Hematopoietic multipotent progenitor cell (in vitro differentiated cells): ENCODE results near the gene SPATS2. TPM values are rescaled to one million over a fixed set of nuclear protein-coding genes. Genes with fewer than 3 reads are reported as not detected.

Experiments
- DNase-seq, 3 donors: peaks; one replicate each; pipeline ENCODE4 v3.0.0-alpha.2; 2011 to 2015; ENCODE audit warnings: low read depth in 2 of 3, low spot score in 2 of 3
- total RNA-seq: library from RNA; depleted of rRNA; stranded (reverse); fragments of >200 nt; gene quantifications from one replicate; pipeline ENCODE4 v1.2.3, GENCODE V29; 2012

SPATS2 gene
- total RNA-seq, 1 donor: 11.0 TPM

DNA sequence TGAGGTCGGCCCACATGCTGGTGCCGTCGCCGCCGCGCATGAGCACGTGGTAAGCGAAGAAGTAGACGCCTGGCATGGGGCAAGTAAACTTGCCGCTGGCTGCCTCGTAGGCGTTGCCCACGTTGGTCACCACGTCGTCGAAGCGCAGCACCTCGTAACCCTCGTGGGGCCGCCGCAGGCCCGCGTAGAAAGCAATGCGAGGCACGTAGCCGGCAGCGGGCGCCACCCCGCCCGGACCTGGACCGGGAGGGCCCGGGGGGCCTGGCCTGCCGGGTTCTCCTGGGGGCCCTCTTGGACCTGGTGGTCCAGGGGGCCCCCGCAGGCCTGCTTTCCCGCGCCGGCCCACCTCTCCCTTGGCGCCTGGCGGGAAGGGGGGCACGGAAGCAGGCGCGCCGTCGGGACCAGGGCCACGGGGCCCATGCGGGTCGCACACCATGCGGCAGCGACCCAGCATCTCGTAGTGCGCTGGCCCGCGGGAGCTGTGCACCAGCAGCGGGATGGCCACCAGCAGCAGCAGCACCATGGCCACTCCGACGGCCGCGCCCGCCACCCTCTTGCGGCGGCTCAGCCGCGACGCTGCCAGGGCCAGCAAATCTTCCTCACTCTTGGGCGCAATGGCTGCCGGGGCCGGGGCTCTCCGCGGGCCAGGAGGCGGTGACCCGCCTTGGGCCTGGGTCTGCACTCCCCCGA, 31.2 kb upstream of the SPATS2 start:
- DNase-seq: no peak

DNA sequence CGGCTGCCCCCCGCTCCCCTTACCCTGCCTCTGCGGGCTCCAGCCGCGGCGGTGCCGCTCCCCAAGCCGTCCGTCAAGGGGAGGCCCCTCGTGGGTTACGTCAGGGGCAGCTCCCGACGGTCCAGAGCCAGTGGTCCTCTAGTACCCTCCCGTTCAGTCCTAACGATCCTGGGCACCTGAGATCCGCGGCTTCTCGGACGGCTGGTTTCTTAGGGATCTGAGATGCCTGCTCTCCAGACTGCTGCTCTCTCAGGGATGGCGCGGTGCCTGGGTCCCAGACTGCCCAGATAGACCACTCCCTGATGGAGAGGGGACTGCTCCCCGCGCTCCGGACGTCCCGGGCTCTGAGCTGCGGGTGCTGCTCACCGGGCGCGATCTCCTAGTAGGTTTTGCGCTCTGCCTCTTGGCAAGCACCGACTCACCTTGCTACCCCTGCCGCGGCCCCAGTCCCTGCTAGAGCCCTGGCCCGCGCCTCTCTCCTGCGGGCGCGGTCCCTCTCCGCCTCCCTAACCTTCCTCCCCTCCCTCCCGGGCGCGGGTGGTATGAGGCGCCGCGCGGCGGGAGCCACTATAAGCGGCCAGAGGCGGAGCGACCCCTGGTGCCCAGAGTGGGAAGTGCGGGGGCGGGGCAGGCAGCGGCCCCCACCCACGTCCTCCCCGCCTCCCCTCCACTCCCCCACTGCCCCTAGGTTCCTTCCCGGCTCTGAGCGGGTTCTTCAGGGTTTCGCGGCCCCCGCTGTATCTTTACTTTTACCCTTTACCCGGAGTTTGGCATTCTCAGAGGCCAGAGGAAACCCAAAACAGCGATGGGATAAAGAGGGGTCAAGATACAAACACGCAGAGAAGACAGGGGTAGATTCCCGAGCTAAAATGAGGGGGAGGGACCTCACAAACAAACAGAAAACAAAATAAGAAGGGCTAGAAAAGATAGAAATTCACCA, 30.3 kb upstream of the SPATS2 start, which contains the start of gene C1QL4:
C1QL4 (minus strand) TSS at position 544 of the 940 bp plus-strand sequence. CDS start 711 bp downstream, outside the sequence.
- peak; percentile 73 to 87 (median 82) for DNase-seq

DNA sequence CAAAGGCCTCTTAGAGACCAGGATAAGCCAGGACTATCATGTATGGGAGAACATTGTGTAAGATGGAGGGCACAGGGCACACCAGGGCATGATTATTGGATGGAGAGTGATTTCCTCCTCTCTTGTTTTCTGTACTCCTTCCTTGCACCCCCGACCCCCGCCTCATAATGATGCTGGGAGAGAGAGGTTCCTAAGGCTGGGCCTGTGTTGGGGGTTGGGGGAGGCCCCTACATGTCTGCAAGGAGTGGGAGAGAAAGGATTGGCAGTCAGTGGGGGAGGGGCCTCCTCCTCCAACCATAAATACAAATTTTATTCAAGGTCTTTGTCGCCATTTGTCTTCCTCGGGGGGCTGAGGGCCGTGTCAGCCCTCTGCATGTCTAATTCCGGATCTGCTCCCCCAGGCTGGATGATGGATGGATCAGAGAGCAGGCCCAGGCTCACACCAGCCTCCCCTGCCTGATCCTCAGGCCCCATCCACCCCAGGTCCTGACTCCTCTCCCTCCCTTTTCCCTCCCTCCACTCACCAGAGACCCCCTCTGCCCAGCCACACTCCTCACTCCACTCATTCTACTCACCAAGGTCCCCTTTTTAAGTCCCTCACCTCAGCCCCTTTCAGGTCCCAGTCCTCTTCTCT, 28.3 kb upstream of the SPATS2 start:
- DNase-seq: no peak

DNA sequence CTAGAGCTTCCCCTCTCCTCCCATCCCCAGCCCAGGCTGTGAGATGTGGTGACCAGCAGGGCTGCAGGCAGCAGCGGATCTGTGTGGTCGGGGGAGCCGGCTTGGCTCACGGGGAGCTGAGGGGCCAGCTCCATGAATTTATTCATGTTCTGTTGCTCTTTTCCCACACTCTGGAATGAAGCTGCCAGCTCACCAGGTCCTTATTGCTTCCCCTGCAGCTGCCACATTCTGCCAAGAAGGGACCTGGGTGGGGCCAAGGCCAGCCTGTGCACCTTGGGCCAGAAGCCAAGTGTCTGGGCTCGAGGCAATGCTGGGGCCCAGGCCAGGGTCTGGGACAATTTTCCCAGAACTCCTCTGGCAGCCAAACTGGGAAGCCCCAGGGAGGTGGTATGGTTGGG, 27.8 kb upstream of the SPATS2 start:
- DNase-seq: no peak

DNA sequence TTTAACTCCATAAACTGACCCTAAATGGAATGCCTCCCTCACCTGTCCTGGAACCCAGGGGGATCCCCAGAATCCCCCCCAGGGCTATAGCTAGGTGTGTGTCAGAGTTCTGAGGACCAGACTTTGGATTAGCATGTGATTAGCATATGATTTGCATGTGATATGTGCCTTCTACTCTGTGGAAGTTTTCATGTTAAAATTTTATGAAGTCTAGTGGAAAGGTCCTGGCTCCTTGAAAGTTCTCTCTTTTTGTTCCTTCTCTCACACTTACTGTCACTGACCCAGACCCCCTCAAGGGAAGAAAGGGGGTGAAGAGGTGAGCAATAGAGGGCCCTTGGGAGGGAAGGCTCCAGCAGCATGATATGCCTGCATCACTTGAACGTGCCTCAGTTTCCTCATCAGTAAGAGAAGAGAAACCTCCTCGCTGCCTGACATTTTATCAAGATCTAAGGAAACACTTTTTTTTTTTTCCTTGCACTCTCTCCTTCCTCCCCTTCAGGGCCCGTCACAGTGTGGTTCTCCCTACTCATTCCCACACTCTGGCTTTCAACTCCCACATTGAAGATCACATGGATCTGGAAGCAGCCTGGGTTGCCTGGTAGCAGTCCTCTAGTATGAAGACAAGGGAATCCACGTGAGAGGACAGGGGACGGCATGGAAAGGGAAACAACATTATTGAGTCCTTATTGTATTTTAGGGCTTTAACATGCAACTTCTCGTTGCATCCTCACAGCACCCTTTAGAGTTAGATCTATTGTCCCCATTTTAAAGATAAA, 27.0 kb upstream of the SPATS2 start:
- no peak for DNase-seq

DNA sequence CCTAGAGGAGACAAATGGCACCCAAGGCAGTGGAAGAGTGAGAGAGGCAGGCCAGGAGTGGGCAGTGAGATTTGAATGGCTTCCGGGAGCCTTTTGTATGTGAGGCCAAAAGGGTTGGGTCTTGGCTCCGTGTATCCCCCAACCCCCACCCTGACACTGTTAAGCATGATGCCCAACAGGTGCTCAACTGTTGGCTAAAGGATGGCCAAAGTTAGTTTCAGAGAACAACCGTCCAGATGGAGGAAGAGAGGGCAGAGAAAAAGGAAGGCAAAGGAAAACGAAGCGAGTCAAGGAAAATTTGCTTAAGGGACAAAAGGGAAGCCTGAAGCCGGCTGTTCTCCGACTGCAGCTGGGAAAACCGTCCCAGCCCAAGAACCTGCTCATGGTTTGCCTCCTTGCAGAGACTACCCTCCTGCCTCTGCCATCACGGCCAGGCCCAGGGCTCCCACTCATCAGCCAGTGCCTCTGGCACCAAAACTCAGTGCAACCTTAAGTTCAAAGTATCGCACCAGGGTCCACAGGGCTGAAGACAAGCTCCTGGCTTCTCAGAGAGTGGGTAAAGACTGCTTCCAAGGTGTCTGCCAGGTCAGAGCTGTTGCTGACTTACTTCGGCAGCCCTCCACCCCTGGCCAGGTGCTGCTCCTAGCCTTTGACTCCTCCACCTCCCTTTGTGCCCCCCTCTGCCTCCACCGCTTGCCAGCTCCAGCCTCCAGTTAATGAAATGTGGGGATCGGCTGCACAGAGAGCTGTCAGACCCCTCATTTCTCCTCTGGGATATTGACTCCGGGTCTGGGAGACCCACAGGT, 26.1 kb upstream of the SPATS2 start:
- no peak for DNase-seq

DNA sequence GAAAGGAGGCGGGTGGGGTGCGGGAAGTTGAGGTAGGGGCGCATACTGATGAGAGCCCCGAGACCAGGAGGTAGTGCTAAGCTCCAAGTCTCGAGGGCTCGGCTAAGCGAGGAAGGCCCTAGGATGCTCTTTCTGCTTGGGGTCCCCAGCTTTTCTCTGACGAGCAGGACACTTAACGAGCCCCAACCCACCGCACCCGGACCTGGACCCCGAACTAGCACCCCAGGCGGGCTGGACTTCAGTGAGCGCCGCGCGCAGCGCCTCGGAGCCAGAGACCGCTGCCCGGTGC, 25.5 kb upstream of the SPATS2 start:
- DNase-seq: no peak

DNA sequence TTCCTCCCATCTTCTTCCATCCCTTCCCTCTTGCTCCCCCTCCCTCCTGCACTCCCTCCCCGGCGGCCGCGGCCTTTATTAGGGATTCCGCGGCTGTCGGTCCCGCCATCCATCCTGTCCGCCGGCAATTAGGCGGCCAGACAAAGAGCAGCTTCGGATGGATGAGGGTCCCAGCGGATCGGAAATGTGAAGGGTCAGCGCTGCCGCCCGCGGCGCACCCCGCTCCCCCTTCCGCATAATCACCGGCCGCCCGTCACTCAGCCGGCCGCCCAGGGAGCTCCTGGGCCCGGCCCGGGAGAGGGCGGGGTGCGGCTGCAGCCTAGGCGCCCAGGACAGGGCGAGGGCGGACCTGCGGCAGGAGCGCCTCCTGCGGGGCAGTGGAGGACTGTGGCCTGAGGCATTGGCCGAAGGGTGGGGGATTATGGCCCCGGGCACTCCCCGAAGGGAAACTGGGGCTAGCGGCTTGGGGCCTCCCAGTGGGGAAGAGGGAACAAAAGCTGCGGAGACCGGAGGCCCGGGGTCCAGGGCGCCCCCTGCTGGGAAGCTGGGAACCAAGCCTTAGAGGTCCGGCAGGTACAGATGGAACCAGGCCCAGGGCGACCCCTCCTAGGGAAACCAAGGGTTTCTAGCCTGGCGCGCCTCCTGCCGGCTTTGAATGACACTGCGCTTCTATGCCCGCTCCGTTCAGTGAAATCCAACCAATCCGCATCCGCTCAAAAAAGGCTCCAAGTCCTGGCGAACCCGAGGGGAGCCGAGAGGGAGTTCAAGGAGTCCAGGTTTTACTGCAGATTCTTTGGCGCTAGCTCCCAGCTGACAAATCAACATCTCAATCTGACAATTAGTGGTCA, 25.0 kb upstream of the SPATS2 start:
- peak in 2 of 3 donors; percentile 84 to 88 for DNase-seq

DNA sequence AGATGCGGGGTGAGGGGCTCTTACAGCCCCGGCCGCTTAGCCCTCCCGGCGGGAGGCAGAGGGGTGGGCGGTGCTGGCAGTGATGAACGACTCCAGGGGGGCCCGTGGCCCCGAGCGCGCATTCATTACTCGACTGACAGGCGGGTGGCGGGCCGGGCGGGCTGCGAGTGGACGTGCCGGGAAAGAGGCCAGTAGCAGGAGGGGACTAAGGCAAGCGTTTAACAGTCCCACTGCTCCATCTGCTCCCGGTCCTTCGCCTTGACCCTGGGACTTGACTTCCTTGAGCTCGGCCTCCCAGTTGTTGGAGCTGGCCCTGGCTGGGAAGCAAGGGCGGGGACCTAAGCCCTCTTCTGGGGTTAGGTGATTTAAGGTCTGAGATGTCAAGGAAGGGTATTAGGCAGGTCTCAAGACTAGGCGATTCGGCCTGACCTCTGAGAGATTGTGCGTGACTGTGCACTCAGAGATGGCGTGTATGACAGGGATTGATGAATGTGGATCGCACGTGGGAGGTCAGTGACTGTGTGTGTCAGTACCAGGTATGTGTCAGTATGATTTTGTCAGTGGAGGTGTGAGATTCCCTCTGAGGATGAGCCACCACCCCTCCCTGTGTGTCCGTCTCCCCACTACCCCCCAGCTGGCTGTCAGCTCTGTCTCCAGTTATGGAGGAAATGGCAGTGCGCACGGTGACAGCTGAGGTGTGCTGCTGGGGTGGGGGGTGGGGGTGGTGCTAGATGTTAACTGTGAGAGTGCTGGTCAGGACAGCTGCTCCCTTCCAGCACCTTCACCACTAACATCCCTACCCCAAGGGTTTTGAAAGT, 24.1 kb upstream of the SPATS2 start:
- no peak for DNase-seq

DNA sequence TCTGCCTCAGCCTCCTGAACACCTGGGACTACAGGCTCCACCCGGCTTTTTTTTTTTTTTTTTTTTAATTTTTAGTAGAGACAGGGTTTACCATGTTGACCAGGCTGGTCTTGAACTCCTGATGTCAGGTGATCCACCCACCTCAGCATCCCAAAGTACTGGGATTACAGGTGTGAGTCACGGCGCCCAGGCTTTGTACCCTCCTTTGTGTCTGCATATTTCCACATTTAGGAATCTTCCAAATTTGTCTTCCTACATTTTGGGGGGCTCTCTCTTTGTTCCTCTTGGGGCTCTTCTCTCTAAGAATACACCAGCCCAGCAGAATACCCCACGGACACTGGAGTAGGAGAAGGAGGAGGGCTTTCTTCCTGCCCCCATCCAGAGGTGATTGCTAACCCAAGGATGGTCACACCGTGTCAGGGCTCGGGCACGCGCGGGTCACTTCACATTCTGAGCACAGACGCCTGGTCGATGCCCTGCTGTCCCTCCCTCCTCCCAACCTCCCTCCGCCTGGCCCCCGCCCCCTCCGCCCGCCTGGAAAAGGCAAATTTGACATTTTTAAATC, 22.7 kb upstream of the SPATS2 start:
- DNase-seq: no peak

DNA sequence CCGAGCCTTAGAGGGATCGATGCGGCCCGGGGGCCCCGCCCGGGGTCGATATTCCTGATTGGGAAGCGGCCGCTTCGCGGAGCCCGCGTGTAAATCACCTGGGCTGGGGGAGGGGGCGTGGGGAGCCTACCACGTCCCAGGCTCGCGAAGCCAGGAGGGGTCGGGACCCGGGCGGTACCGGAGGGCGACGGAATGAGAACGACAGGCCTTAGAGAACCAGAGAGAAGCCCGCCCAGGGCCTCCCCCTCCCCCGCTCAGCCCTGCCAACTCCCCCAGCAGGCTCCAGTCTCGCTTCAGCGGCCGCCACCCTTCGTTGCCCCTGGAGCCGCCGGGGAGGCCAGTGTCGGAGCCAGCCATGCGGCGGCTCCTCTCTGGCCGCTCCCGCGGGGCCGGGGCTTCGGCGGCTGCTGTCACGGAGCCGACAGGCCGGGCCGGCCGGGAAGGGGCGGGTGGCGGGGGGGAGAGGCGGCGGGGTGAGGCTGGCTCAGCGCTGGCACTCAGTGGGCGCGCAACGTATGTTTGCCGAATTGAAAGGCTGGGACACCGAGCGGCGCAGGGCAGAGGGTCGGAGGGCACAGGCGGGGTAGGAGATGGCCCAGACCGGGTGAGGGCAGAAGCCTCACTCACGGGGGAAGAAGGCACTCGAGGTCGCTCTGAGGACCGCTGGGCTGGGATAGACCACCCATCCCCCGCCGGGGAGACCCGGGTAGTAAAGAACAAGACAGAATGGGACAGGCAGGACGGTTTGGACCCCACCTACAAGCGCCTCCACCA, 22.0 kb upstream of the SPATS2 start:
- DNase-seq: no peak

DNA sequence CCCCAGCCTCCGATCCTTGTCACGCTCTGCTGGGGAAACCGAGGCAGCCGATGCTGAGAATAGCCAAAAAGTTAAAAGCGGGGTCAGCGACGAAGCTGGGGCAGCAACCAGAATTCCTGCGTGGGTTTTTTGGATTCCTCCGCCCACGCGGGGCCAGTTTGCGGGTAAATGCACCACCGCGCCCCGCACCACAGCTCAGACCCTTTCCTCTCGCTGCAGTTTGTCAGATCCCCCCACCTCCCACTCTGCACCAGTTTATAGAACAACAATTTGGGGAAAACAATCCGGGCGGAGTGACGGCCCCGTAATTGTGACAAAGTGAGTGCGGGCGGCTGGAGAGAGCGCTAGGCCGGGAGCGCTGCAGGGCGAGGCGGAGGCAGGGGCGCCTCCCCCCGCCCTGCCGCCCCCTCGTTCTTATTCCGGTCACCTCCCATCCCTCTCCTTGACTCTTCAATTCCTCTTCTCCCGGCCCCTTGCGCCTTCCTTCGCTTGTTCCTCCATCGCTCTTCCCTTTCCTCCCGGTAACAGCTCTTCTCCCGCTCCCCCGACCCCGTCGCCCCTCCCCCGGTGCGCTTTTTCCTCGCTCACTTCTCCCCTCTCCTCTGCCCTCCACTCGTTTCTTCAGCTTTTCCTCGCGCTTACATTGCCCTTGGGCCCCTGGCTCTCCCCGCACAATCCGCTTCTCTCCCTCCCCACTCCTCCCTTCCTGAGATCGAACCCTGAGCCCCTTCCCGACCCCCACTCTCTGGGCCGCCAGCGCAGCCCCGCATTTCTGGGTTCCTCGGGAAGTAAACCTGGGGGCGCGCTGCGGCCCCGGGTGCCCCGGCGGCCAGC, 21.2 kb upstream of the SPATS2 start:
- DNase-seq: no peak

DNA sequence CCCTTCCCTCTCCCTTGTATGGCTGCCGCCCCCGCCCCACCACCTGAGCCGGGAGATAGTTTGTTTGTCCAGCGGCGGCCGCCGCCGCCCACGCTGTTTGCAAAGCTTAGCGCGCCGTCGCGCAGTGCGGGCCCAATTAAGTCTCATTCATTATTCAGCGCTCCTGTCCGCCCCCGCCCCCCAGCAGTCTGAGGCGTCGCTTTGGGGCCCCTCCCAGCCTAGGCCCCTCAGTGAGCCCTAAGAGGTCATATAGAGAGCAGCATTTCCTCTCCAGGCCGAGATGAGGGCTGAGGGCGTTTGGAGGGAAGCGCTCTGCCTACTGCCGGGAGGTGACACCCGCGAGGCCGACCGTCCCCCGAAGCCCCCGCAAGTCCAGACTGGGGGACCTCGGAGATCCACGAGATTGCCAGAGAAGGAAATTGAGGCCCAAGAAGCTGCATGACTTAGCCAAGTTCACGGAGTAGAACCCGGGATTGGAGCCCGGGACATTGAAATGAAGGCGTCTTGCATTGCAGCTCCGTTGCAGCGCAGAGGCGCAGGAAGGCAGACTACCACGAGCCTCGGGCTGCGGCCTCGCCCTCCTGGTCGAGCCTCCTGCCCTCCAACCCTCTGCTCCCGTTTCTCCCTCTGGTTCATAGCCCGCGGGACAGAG, 20.5 kb upstream of the SPATS2 start, which contains the start of gene DNAJC22:
DNAJC22 (plus strand) TSS at position 230 of the 652 bp plus-strand sequence. CDS start 1,985 bp downstream, outside the sequence.
- no peak for DNase-seq

DNA sequence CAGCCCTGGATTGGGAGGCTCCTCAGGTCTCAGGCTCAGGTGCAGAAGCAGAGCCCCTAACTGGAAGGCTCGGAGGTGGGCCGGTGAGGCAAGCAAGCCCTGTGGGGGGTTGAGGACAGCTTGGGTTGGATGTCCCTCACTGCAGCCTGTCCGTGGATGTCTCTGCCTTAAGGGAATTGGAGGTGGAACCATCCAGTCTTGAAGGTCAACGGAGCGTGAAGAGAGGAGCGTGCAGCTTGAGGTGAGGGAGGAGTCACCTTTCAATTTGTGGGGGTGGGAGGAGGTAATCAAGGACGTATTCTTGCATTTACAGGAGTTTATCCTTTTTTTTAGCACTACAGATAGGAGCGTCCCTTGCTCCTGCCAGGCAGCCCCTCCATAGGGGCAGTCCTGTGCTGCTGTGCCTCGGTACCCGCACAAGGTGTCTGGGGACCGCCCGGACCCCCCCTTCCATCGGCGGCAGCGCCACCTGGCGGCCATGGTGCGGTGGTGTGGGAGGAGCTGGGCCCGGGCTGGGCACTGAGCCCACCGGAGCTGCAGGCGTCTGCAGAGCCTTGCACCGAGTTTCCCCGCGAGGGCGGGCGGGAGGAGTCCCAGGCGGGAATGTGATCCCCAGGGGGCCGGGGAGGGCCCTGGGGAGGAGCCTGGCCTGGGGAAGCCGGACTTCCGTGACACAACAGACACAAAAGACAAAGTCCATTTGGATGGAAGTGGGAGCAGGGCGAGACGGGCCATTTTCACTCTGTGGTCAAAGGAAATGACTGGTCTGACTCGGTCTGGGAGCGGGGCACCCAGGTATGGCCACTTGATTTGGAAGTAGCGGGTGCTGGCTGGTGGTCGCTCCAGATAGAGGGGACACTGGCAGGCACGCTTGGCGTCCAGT, 19.7 kb upstream of the SPATS2 start:
- DNase-seq: peak in 1 of 3 donors; percentile 79

DNA sequence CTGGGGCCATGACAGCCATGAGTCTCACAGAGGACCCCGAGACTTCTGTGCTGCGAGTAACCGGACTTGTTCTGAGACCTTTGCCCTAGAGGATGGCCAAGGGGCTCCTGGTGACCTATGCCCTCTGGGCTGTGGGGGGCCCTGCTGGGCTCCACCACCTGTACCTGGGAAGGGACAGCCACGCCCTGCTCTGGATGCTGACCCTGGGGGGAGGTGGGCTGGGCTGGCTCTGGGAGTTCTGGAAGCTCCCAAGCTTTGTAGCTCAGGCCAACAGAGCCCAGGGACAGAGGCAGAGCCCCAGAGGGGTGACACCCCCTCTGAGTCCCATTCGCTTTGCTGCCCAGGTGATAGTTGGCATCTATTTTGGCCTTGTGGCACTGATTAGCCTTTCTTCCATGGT, 18.5 kb upstream of the SPATS2 start:
- no peak for DNase-seq
